HG03060 (cell line): ENCODE results near the gene LAMB2.
A peak's percentile ranks its signal among the peaks of the same experiment; 100 is the strongest.

ENCODE experiments used
- ATAC-seq: cut with Tn5 transposase; IDR thresholded peaks from one replicate; pipeline ENCODE4 v1.9.1; 2021; ENCODE audit warnings: low read depth, moderate number of reproducible peaks; ENCODE audit not compliant: unreplicated experiment

Gene LAMB2

DNA sequence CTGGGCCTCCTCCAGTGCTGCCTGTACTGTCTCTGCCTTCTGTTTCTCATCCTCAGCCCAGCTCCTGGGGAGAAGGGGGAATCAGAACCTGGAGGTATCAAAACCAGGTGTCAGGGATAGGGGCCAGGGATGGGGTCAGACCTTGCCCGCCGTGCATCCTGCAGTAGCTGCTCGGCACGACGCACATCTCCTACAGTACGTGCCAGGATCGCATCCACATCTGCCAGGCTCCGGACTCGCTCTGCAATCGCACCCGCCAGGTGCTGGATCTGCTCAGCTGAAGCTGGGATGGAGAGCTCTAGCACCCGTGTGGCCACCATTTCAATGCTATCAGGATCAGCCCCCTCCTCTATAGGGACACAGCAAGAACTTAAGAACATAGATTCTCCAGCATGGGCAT is 10.8 kb downstream of the LAMB2 start:
- no peak for ATAC-seq

DNA sequence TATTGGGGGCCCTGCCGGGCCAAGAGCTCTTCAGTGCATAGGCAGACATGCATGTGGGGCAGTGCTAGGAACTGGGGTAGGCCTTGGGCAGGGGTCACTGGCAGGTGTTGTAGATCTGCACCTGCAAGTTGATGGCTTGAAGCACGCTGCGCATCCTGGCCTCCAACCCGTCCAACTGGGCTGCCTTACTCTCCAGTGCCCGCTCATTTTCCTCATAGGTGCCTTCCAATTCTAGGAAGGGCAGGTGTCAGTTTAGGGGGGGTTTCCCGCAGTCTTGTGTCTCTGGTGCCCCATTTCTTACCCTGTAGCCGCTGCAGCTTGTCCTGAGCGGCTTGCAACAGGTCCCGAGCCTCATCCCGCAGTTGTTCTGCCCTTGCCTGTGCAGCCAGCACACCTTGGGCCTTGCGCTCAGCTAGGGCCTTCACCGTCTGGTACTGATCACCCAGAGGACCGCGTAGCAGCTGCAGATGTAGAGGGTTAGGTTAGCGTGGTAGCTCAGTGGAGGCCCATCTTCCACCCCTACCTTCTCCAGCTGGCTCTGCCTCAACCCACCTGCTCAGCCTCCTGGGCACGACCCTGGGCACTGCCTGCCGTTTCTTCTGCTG is 11.6 kb downstream of the LAMB2 start:
- ATAC-seq = no peak

DNA sequence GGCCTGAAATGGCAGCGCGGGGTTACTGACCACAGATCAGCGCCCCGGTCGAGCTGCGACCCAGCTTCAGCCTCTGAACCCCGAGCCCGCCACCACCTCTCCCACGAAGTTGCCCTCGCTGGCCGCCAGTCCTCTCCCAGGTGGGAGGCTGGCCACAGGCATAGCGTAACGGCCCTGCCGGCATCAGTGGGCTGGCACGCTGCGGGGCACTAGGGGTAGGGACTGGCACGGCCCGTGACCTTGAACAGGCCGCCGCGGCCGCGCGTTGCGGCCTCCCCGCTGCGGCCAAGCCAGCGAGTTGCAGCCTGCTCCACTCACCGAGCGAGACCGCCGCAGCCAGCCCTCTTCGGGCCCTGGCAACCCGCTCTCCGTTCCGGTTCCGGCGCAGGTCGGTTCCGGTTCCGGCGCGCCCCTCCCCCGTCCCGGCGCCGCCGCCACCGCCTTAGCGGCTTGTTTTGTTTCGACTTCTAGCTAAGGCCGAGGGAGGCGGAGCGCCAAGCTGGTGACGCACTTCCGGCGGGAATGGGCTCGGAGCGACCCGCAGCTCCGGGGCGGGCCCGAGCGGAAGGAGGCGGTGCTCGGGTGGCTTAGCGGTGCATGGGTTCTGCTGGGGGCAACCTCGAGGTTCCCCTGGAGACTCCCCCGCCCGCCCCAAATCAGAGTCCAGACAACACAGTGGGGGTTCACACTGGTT is 12.3 kb downstream of the LAMB2 start, which contains the start of gene USP19:
Gene USP19, minus strand, starts transcription at position 386 of the 694 bp plus-strand sequence. CDS start 1,678 bp downstream, outside the sequence.
- no peak for ATAC-seq

DNA sequence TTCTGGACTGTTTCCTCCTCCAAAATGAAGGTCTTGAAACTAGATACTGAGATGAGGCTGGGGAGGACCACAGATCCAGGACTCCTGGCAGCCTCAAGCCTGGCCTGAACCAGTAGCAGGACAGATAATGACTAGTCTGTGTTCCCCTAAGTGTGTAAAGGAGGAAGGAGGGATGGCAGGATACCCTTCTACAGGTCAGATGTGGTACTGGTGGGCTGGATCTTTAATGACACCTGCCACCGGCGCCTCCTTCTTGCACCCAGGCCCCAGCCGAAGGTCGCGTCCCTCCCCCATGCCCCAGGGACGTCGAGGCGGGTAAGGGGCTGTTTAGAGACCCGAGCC is 12.8 kb downstream of the LAMB2 start:
- ATAC-seq = no peak

DNA sequence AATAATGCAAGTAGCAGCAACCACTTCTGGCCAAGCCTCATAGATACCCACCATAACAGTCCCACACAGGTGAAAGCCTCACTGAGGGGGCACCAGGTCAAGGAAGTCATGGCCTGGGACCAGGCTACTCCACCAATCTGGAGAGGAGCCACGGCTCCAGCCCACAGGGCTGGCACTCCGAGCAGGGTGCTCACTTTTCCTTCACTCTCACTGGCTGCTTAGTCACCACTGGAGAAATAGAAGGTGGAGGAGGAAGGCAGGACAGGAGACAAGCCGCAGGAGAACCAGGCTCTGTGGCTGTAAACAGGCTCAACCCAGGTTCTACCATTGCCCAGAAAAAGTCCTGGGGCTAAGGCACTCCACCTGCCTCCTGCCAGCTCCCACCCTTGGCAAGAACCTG is 13.4 kb downstream of the LAMB2 start:
- ATAC-seq = no peak

DNA sequence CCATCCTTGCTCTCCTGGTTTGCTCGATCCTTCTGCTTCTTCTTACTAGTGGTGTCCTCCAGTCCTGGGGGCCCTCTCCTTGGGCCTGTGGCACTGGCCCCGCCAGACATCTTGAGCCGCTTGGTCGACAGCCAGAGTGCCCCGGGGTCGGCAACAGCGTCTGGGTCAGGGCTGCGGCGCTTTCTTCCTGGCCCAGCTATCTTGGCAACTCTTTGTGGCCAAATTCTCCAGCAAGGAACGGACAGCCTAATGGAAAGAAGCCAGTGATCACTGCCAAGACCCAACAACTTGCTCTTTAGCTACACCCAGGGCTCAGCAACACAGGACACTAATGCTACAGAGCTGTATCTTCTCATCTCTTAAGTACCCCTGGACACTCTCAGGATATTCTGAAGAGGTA is 13.8 kb downstream of the LAMB2 start:
- ATAC-seq = no peak

DNA sequence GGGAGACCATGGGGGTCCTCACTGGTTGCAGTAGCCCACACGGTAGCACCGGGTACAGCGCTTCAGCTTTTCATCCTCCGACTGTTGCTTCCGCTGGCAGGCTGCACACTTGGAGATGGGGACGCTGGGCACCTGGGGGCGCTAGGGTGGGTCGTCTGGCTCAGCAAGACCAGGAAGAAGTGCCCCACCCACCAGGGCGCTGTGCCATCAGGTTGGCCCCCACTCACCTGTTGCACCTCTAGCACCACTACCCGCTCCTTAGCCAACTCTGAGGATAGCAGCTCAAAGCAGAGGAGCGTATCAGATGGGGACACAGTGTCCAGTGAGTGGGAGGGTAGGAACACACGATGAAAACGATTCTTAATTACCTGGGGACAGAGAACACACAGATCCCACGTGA is 20.6 kb downstream of the LAMB2 start:
- no peak for ATAC-seq

DNA sequence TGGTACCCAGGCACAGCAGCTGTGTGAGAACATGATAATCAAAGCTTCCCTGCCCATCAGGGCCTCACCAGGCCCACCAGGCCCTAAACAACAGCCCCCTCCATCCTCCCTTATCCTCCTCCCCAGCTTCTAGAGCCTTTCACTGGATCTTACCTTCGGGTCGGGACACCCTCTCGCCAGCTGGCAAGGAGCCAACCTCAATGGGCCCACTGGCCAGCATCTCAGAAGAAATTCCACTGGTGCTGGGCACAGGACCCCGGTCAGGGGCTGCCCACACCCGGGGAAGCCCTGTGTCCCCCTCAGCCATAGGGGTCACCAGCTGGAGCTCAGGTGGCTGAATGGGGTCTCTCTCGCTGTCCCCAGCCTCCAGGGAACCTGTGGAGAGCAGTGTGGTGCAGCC is 21.5 kb downstream of the LAMB2 start:
- no peak for ATAC-seq

DNA sequence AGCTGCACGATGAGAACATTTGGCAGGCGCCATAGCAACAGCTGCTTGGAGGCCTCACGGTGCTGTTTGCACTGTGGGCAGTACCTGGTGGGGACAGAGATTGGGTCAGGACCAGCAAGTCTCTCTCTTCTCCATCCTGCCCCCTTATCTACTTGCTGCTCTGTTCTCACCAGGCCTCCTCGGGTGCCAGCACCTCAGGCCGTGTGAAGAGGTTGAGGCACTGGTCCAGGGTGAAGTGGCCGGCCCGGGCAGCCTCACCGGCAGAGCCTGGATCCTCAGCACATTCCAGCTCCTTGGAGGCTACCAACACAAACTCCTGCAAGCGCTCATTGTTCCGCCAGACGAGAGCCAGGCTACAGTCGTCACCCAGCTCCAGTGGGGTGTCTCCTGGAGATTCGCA is 22.1 kb downstream of the LAMB2 start:
- no peak for ATAC-seq

DNA sequence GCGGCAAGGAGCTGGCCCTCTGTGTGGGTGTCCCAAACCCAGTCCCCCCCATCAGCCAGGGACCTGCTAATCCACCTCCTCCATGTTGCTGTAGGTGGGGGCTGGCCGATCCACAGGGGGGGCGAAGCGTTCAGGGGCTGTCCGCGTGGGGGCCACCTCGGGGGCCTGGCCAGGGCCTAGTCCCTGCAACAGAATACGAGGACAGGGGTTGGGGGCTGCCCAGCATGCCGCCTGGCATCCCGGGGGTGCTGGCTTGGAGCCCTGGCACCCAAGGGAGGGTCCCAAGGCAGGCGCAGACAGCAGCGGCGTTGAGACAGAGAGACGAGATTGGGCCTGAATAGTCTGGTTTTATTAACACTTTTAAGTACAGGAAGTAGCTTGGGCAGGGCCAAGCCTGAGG is 24.5 kb downstream of the LAMB2 start:
- no peak for ATAC-seq

DNA sequence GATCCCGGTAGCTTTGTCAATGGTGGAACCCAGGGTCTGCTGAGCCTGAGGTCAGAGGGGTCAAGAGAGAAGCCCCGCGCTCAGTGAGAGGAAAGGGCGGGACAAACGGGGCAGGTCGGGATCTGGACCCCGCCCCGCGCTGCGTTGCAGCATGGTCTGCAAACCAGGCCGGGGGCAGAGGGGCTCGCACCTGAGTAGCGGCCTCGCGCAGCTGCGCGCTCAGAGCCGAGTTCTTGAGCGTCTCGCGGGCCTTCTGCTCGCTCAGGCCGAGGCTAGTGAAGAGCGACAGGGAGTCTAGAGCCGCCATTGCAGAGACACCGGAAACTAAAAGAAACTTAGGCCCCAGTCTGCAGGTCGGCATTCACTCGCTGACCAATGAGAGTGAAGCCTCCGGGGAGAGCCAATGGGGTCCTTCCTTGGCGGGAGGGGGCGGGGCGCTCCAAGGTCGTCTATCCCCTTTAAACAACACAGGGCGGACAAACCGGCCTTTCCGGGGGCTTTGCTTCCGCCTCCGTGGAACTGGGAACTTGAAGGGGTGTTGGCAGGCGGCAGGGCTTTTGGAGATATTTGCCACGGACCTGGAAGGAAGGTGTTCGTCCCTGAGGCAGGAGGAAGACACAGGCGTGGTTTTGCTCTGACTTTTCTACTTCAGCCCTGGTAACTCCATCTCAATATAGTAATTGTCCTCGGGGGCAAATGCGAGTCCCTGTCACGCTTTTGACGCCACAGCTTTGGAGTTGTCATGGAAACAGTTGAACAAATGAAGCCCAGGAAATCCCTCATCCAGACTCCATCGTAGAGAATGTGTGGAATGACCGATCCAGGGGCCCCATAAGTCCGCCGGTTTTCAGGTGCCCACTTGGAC is 28.2 kb downstream of the LAMB2 start, which contains the start of gene QARS1:
Gene QARS1, minus strand, starts transcription at position 331 of the 865 bp plus-strand sequence. Its CDS starts 24 bp downstream, at position 307.
- ATAC-seq = no peak

DNA sequence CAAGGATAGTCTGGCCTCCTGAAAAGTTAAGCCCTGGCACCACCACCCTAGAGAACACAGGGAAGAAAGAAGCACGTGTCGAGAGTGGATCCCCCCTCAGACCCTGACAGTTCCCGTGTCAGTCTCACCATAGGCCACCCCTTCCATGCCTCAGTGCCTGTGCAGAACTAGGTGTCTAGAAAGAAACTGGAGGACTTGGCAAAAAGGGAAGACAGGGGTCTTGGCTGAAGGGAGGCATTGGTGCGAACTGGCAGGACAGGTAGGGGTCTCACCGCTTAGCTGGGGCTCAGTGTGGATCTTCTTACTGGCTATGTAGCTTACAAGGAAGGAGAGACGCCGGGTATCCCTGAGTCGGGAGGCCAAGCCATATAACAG is 28.8 kb downstream of the LAMB2 start:
- no peak for ATAC-seq

DNA sequence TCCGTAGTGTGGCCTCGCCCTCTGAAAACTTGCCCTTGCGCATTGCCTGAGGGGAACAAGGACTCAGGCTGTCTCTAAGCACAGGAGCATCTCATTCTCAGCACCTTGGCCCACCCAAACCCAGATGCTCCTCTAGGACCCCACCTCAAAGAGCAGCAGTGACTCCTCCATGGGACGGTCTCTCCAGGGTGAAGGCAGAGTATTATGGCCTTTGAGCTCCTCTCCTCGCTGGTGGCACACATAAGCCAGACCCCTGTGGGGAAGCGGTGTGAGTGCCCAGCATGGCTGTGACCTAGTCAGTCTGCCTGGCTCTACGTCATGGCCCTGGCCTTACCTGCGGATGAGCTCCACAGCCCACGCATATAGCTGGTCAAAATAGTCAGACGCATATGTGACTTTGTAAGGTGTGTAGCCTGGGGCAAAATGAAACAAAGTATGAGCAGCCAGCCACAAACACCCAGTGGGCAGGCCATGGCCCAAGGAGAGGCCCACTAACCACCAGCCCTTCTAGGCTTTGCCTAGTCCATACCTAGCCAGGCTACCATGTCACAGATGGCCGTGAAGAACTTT is 32.7 kb downstream of the LAMB2 start:
- ATAC-seq = no peak

DNA sequence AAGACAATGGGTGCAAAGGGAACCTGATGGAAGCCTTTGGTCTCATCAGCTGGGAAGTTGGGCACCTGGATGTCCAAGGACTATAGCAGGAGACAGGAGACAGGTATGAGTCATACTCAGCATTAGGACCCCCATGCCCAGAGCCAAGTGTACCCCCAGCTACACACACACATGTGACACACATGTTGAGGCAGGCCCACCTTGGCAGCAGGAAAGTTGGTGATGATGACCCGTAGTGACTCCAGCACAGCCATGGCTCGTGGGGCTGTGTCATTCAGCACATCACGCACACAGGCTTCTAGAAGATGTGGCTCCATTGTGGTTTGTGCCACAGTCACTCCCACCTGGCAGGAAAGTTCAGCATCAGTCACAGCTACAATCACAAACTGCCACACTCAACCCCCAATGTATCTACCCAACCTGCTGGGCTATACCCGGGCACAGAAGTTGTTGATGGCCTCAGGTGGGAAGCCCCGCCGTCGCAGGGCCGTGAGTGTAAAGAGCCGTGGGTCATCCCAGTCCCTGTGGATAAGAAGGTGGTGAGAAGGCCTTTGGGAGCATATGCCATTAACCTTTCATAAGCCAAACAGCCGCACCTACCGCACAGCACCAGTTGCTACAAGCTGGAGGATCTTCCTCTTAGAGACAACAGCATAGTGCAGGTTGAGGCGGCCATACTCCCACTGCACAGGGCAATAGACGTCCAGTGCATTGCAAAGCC is 33.8 kb downstream of the LAMB2 start:
- no peak for ATAC-seq

DNA sequence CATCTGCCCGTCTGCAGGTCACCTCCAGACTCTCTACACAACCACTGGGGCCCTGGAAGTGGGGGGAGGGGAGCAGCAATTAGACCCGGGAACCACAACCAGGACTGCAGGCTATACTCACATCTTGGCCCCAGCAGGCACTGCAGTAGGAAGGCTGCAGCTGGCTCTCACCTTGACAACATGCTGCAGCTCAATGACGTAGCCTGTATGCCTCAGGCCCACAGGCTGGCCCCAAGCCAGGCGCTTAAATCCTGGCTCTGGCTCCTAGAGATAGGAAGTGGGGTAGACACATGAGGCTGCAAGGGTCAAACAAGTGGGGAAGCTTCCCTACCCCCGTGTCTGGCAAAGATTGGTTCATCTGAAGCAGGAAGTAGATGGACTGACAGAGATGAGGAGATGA is 34.4 kb downstream of the LAMB2 start:
- ATAC-seq = no peak

DNA sequence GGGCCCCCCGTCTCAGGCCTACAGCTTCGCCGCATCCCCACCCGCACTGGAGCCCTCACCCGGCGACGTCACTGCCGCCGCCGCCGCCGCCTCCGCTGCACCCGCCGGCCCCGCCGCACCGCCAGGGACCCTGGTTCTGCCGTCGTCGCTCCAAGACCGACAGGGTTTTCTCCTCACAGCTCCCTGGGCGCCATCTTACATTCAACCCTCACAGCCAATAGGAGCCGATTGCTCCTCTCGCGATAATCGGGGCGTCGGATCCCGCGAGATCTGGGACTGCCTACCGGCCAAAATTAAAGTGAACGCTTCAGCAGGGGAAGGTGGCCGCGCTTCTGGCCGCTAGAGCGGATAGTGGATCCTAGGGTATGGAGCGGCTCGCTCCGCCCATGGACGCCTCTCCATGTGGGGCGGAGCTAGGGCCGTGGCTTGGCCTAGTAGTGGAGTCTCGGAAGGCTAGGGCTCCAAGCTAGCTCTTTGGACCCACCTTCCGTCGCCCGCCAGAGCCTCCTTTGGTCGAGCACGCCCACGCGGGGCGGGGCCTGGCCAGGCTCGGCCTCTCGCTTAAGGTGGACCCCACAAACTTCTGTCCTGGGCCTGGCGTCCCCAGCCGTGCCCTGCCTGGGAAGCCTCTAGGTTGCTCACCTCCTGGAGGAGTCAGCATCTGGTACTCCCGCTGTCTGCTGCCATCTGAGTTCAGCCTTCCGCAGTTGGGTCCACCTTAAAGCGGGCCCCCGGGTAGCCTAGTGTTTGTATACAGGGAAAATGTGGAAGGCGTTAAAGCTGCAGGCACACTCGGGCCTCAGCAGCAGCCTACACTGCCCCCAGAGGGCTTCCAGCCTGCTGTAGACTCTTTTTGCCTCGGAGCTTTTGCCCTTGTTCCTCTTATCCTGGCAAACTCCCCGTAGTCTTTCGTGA is 38.7 kb downstream of the LAMB2 start, which contains the start of gene QRICH1:
Gene QRICH1, minus strand, starts transcription at position 219 of the 915 bp plus-strand sequence. CDS start 17,054 bp downstream, outside the sequence.
- ATAC-seq = peak; percentile 47

DNA sequence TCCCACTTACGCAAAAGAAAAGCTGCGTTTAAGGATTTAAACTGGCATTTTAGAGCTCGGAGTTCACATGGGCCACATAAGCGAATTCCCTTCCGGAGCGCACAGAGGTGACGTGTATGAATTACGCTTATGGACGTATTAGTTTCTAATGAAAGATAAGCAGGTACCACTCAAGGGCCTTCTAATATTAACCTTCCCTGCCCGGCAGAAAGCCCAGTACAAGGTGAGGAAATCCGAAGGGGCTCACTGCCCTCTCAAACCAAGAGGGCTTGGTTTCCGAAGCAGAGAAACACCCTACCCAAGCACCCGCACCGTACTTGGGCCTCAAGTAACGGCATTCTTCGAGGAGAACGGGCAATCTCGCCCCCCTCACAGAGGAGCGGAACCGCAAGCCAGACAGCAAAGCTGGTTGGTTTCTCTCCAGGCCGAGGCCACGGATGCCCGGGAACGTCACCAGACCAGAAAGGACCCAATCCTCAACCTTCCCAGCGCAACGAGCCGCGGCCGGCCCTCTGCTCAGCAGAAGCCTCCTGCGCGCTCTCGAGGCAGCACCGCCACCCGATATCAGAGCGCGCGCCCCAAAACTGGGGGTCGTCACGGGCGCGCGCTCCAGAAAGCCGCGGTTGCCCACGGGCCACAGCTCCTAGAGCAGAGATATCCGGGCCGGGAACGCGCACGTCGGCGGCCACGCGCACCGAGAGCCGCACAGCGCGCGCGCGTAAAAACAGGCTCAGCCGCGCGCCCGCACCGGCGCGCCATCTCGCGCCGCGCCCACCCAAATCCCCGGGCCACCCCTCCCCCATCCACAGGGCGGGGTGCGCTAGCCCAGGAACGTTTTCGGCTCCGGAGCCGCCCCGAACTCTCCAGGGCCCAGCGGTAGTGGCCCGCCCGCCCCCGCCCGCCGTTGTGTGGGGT is 39.7 kb downstream of the LAMB2 start:
- peak; percentile 27 for ATAC-seq

DNA sequence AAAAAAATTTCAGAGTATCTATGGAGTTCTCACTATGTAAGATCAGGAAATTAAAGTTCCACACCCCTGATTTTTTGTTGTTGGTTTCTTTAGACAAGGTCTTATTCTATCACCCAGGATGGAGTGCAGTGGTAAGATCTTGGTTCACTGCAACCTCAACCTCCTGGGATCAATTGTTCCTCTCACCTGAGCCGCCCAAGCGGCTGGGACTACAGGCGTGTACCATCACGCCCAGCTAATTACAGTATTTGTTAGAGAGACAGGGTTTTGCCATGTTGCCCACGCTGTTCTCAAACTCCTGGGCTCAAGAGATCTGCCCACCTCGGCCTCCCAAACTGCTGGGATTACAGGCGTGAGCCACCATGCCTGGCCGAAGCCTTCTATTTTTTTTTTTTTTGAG is 51.4 kb downstream of the LAMB2 start:
- no peak for ATAC-seq
